HG03025 (cell line): ENCODE data around the gene EEPD1.
"Not testable (repeated sequence)": the region's sequence is repeated elsewhere in the genome, so short reads cannot be mapped to it uniquely, and the experiment has no call there.

Source experiments
- ATAC-seq: cut with Tn5 transposase; IDR thresholded peaks from one replicate; pipeline ENCODE4 v1.9.1; 2021; ENCODE audit warnings: mild to moderate bottlenecking, moderate library complexity; ENCODE audit not compliant: unreplicated experiment, low FRiP score

EEPD1 gene

DNA sequence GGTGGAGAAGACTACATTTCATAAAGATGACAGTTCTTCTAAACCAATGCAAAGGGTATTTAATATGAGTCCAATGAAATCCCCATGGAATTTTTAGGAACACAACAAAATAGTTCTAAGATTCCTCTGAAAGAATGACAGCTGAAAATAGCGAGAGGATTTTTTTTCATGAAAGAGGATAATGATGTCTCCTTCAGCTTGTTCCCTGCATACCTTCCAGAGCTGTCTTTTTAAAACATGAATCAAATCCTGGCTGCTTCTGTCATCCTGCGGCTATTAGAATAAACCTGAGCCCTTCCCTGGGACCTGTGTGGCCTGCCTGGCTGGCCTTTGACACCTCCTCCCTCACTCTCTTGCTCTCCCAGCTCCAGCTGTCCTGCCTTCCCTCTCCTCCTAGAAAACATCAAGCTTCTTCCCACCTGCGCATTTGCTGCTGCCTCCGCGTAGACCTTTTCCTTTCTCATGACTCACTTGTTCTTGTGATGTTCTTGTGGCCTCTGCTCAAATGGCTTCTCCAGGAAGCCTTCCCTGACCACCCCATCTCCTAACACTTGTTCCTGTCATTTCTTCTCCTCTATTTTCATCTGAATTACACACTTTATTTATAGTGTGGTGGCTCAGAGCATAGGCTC, 57.4 kb downstream of the EEPD1 start:
- no peak for ATAC-seq

DNA sequence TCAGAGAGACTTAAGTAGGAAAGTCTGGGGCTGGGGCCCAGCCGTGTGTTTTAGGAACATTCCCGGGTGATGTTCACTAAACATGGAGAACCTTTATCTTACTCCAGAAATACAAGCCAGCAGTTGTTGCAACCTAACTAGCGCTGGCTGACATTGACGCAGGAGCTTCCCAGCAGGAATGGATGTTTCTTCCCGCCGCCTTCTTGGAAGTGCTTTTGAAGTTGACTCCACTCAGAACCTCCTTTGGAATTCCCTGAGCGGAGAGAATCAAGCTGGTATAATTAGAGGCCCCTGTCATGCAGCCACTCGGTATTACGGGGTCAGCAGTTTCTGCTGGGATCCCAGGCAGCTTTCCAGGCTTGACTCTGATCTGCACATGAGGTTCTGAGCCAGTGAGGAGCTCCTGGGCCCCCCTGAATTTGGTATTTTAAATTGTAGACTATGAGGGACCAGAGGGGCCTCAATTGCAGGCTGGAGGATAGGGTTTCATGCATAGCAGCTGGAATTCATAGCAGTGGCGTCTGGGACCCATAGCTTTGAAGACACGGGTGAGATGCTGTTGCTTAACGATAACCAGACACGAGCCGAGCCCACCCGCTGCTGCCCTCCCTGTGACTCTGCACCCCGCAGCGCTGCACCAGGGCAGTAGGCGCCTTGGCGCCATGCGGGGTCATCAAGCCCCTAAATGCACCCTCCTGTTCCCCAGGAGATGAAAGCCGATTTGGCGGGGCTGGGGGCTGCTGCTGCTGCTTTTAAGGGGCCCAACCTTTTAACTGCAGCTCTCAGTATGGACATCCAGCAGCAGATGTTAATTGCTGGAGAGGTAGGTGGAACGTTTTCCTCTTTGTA, 61.8 kb downstream of the EEPD1 start:
- ATAC-seq = no peak

DNA sequence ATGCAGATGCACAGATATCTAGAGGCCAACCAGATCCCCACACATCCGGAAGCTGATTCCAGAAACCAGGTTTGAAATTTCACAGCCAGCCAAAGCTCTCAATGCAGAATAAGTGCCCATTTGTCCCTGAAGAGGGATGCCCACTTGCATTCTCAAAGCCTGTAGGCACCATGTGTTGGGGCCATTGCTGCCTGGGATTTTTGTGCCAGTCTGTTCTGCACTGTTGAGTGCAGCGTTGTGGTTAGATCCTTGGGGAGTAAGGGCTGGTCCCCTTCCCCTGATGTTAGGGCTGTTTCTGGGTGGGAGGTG, 62.4 kb downstream of the EEPD1 start:
- ATAC-seq = no peak

DNA sequence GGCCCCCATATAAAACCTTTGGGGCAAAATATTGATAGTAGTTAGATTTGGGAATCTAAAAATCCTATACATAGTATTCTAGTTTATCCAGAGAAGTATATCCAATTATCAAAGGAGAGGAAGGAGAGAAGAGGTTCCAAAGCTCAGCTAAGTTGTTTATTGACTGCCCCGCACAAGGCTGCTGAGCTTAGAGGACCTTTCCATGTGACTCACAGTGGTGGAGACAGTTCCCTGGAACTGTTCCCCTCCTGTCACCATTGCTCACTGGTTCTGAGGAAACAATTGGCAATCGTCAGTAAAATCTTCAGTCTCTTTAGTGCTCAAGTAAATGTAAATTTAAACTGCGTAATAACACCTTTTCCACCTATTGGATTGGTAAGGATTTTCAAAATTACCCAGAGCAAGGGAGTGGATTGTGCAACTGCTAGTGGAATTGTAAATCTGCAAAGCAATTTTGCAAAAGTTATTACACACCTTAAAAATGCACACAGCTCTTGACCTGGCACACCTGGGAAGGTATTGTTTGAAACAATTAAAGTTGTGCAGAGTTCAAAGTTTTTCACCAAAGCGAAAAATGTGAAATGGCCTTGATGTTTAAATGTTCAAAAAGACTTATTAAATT, 63.1 kb downstream of the EEPD1 start:
- no peak for ATAC-seq

DNA sequence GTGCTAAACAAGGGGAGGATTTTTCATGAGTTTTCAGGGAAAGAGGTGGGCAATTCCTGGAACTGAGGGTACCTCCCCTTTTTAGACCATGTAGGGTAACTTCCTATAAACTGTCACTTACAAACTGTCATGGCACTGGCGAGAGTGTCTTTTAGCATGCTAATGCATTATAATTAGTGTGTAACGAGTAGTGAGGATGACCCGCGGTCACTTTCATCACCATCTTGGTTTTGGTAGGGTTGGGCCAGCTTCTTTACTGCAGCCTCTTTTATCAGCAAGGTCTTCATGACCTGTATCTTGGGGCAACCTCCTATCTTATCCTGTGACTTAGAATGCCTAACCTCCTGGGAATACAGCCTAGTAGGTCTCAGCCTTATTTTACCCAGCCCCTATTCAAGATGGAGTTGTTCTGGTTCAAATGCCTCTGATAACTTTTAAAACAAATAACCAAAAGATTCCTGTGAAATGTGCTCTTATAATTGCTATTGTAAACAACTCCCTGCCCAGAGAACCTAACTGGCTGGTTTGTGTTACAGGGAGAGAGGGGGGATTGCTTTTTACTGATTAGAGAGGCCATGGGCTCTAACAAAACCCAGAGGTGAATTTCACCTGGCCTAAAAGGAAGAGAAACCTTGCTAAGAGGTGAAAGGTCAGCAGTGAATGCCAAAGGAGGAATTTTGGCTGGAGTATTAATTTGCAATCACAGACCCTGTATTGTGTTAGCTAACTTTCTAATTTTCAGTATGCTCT, 64.3 kb downstream of the EEPD1 start:
- ATAC-seq = no peak

DNA sequence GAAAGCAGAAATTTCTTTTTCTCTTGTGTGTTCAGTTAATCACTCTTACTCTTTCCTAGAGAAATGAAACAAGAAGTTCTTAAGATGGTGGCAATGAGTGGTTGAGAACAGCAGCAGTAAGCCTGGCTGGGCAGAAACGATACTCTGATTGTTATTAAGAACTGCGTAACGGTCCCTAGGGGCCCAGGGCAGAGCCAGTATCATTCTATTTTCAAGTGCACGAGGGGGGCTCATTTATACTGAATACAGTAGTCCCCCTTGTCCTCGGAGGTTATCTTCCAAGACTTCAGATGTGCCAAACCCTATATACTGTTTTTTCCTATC, 64.9 kb downstream of the EEPD1 start:
- no peak for ATAC-seq

DNA sequence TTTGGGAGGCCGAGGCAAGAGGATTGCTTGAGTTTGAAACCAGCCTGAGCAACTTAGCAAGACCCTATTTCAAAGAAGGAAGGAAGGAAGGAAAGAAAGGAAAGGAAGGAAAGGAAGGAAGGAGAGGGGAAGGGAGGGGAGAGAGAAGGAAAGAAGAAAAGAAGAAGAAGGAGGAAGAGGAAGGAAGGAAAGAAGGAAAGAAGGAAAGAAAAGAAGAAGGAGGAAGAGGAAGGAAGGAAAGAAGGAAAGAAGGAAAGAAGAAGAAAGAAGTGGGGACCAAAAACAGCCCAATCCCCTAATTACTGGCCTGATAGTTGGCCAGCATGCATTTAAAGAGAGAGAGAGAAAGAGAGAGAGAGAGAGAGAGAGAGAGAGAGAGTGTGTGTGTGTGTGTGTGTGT, 66.4 kb downstream of the EEPD1 start:
- ATAC-seq = no peak

DNA sequence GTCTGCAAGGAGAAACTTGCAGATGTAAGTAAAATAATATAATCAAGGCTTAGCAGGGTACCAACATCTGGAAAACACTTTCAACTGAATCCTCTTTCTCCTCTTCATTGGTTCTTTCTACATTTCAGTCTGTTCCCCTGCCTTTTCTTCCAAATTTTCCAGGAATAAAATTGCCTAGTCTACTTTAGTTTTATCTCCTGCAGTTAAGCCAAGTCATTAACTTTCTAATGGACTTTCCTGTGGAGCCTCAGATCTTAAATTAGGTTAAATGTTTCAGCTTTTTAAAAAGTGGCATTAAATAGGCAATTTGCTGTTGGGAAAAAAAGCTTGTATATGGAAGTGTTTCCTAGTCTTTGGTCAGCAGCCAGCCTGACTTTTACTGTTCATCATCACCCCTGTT, 70.8 kb downstream of the EEPD1 start:
- ATAC-seq = no peak

DNA sequence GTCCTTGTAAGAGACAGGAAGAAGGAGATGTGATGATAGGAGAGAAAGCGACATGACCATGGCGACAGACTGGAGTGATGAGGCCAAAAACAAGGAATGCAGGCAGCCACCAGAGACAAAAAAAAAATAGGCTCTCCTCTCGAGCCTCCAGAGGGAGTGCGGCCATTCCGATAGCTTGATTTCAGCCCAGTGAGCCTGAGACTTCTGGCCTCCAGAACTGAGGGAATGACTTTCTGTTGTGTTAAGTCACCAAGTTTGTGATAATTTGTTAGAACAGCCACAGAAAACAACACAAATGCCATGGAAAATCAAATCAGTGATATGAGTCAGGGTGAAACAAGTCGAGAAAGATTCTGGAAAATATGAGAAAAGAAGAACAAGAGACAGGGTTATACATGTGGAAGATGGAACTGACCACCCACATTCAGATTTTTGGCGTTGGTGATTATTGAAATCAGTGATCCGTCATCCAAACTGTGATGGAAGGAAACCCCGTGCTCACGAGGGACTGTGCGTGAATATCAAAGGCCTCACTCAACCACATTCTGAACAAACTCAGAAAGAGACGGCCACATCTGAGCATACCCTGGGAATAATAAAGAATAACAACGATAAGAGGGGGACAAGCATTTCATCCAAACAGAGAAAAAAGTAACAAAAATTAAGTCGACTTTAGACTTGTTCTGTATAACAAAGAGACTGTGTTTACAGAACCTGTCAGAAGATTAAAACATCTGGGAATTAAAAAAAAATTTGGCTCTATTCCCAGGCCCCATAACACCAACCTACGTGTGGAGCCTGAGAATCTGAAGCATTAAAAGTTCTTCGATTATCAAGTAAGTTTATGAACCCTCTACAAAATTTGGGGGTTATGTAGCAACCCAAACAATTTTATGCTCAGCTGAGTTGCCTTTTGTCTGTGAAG, 72.1 kb downstream of the EEPD1 start:
- ATAC-seq = no peak

DNA sequence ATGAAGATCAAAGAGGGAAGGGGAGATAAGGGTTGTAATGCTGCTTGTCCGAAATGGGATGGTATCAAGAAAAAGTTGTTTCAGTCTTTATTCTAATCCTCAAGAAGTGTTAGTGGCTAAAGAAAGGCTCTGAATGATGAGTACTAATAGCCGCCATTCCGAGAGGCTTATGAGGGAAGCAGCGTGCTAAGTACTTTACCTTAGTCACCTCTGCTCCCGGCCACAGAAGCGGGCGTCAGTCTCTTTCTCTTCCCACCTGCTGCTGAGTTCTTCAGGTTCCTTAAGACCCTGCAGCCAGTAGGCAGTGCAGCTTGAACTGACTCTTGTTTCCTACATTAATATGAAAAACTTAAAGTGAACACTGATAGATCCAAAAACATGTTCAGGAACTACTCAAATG, 73.1 kb downstream of the EEPD1 start:
- no peak for ATAC-seq

DNA sequence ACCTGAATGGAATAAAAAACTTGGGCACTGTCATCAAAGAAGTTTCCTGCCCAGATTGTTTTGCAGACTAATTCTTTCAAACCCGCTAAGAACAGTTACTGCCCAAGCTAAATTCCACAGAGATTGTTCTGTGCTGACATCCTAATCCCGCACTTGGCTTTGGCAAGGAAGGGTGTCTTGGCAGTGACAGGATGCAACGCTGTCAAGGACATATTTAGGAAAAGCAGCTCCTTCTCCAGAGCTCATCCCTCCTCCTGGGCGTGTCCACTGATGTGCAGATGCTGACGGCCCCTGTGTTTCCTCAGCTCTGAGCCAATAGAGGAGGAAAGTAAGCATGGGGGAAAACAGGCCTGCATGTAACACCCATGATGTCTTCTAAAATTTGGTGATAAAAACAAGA, 74.2 kb downstream of the EEPD1 start:
- no peak for ATAC-seq

DNA sequence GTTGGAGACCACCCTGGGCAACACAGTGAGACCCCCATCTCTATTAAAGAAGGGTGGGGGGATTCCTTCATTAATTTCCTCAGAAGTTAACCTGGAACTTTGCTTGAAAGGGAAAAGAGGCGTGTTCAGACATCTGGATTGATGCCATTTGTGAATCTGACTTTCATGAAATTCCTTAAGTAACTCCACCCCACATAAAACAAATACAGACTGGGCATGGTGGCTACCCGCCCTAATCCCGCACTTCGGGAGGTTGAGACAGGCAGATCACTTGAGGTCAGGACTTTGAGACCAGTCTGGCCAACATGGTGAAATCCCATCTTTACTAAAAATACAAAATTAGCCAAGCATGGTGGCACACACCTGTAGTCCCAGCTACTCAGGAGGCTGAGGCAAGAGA, 75.0 kb downstream of the EEPD1 start:
- no peak for ATAC-seq

DNA sequence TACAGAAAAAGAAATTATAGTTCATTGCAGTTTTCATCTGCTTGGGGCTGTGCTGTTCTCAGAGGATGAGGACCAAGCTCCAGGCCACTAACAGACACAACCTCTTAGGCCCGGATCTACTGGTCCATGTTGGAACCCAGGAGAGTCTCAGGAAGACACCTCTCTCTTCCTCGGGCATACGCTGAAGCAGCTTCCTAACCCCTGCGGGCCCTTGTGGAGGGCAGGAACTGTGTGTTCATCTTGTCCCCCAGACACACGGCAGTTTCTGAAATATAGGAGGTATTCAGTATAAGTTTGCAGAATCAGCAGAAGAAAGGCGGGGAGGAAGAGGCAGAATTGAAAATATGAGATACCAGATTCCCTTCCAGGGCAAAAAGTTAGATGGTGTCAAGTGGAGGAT, 78.4 kb downstream of the EEPD1 start:
- ATAC-seq = no peak

DNA sequence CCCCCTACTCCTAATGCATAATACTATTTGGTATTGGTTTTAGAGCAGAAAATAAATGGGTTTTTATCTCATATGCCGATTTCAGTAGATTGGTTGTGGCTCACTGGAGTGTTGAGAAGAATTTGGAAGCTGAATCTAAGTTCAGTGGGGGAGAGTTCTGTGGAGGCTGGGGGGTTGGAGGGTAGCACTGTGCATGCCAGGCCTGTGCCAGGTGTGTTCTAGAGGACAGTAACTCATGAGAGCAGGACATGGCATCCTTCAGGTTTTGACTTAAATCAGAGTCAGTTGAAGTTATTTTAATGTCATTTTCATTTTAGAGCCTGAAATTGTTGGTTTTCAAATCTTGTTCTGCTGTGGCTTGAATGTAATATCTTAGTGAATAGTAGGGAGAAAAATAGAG, 79.5 kb downstream of the EEPD1 start:
- ATAC-seq = no peak

DNA sequence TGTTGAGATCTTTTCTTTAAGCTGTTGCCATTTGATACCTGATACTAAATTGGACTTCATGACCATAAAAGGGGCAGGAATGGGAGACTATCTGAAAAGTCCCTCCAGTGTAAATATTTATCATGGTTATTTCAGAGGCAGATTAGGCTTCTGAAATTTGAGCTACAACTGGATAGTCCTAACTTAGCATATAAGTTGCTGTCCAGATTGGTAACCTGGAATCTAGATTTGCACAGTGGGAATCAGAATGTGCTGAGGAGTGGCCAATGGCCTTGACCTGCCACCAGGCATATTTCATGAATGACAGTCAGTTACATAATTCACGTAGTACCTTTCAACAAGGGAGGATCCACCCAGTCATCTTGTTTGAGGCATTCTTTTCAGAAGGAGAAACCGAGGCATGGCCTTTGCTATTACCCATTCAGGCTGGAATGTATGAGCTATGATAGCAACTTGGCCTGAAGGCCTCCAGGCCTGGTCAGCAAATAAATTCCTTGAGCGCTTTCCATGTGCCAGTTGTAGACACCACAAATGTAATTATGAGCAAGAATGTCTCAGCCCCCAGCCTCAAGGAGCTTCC, 80.0 kb downstream of the EEPD1 start:
- ATAC-seq = no peak

DNA sequence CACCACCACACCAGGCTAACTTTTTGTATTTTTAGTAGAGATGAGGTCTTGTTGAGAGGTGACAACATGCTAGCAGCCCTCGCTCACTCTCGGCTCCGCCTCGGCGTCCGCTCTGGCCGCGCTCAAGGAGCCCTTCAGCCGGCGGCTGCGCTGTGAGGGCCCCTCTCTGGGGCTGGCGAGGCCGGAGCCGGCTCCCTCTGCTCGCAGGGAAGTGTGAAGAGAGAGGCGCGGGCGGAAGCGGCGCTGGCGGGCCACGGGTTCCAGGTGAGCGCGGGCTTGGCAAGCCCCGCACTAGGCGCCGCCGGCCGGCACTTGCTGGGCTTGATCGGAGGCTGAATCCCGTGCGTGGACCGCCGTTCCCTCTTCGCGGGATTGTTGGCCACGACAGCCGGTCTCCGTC, 83.0 kb downstream of the EEPD1 start:
- ATAC-seq = no peak

DNA sequence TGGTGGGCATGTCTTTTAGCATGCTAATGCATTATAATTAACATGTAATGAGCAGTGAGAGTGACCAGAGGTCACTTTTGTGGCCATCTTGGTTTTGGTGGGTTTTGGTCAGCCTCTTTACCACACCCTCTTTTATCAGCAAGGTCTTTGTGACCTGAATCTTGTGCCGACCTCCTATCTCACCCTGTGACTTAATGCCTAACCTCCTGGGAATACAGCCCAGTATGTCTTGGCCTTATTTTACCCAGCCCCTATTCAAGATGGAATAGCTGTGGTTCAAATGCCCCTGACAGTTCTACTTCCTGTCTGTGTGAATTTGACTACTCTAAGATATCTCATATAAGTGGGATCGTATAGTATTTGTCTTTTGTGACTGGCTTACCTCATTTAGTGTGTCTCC, 85.1 kb downstream of the EEPD1 start:
- ATAC-seq = no peak

DNA sequence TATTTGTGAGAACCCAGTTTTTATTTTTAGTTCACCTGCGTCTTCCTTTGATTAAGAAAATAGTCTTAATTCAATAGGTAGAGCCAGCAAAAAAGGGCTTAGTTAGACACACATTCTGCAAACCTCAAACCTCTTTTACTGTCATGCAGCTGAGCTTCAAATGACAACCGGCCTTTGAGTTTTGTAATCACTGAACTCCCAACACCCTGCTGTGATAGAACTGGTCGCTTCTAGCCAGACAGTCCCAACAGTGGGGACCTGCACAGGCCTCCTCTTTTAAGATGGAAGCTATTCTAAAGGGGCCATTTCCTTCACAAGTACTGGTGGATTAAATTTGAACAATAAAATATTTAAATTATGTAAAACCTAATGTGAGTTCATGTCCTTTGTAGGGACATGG, 90.3 kb downstream of the EEPD1 start:
- not testable (repeated sequence) for ATAC-seq

DNA sequence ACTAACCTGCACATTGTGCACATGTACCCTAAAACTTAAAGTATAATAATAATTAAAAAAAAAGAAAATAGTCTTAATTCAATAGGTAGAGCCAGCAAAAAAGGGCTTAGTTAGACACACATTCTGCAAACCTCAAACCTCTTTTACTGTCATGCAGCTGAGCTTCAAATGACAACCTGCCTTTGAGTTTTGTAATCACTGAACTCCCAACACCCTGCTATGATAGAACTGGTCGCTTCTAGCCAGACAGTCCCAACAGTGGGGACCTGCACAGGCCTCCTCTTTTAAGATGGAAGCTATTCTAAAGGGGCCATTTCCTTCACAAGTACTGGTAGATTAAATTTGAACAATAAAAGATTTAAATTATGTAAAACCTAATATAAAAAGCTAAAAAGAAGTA, 90.9 kb downstream of the EEPD1 start:
- ATAC-seq = not testable (repeated sequence)

DNA sequence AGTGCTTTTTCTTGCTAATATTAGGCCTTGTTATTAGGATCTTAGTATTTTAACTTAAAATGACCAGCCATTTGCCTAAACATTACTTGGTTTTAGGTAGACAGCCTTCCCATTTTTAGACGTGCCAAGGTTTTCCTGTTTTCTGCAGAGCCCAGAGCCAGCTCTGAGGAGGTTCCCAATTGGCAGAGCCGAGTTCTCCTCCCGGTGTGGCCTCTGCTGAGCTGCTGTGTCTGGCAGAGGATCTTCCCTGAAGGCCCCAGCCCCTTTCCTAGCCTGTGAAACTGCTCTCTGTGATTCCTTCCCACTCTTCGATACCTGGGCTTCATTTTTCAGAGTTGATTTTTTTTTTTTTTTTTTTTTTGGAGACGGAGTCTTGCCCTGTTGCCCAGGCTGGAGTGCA, 91.4 kb downstream of the EEPD1 start:
- ATAC-seq = no peak
